ENCODE results near the gene SND1.

The SND1 gene

DNA sequence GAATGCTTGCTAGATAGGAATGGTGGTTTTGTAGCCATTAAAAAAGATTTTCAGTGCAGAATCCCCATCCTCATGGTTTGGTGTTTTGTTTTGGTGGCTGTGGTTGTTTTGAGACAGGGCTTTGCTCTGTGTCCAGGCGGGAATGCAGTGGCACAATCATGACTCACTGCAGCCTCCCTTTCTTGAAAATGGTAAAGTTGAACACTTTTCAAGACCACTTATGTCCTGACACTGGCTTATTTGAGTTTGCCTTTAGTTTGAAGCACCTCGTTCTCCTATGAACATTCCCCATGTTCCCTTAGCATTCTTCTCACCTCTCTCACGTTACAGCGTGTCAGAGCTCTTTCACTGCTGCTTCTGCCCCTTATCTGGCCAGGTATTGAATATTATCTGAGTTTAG, 239.2 kb downstream of the SND1 start:
- TF ChIP-seq EZH2 (optimal IDR thresholded peaks at IDR 0.05; ENCODE audit: low read depth, low read length) (no peak), EZH2phosphoT487 (IDR thresholded peaks at IDR 0.05; ENCODE audit: low read length) (no peak)
- TF ChIP-seq, protein P1, sequence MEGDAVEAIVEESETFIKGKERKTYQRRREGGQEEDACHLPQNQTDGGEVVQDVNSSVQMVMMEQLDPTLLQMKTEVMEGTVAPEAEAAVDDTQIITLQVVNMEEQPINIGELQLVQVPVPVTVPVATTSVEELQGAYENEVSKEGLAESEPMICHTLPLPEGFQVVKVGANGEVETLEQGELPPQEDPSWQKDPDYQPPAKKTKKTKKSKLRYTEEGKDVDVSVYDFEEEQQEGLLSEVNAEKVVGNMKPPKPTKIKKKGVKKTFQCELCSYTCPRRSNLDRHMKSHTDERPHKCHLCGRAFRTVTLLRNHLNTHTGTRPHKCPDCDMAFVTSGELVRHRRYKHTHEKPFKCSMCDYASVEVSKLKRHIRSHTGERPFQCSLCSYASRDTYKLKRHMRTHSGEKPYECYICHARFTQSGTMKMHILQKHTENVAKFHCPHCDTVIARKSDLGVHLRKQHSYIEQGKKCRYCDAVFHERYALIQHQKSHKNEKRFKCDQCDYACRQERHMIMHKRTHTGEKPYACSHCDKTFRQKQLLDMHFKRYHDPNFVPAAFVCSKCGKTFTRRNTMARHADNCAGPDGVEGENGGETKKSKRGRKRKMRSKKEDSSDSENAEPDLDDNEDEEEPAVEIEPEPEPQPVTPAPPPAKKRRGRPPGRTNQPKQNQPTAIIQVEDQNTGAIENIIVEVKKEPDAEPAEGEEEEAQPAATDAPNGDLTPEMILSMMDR (IDR thresholded peaks at IDR 0.05; ENCODE audit: low read length), result no peak
- no peak overlapping the region for H3K9ac ChIP-seq (ENCODE audit: low read length)
- H3K9me2 ChIP-seq (replicated peaks; ENCODE audit: insufficient read depth, low read length), result no peaks in the 10 kb centered on the region
- H3F3A ChIP-seq (ENCODE audit: insufficient read depth, low read length), result no peaks in the 10 kb centered on the region
- H3K4me3 ChIP-seq (ENCODE audit: low read length), result no peak overlapping the region
- H2AFZ ChIP-seq (ENCODE audit: low read length), result no peak overlapping the region
- no peaks in the 10 kb centered on the region for H3K27me3 ChIP-seq (replicated peaks; ENCODE audit: insufficient read depth, low read length)
- no peaks in the 10 kb centered on the region for H3K4me1 ChIP-seq (ENCODE audit: low read length)
- H3K9me3 ChIP-seq (replicated peaks; ENCODE audit: insufficient read depth, low read length), result no peaks in the 10 kb centered on the region
- H3K36me3 ChIP-seq (replicated peaks; ENCODE audit: insufficient read depth, low read length), result peaks cover 20% of the 10 kb centered on the region
- H3K27ac ChIP-seq (ENCODE audit: low read length), result no peak overlapping the region
- H3K4me2 ChIP-seq (ENCODE audit: low read depth, low read length), result no peak overlapping the region
- no peaks in the 10 kb centered on the region for H4K20me1 ChIP-seq (ENCODE audit: insufficient read depth, low read length)
- DNase-seq, result no peak
- peaks cover 93% of the 10 kb centered on the region for H3K79me2 ChIP-seq (ENCODE audit: low read length)

DNA sequence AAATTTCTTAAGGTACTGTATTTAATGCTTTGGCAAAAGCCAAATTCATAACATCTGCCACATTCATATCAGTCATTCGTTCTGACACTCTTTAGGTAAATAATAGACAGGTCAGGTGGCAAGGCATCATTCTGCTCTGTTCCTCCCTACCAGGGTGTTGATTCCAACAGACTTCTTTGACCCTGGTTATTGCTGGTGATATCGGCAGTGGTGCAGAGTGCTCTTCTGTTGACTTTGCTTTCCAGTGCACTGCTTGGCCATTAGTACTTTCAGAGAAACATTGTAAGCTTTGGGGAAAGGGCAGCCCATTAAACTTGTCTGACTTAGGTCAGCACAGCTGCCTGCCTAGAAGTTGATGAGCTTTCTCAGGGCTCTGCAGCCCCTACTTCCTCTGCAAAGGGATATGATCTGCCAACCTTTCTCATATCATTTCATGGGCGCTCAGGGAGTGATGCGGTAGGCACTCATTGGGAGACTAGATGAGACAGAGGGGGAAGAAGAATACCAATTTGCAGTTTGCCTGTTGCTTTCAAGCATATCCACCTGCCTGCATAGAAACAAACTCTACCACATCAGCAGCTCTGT, 240.0 kb downstream of the SND1 start:
- Histone ChIP-seq H3K4me2 (ENCODE audit: low read depth, low read length) (no peak overlapping the region), H3K9me2 (replicated peaks; ENCODE audit: insufficient read depth, low read length) (no peaks in the 10 kb centered on the region), H3F3A (ENCODE audit: insufficient read depth, low read length) (no peaks in the 10 kb centered on the region), H3K9ac (ENCODE audit: low read length) (no peak overlapping the region), H3K79me2 (ENCODE audit: low read length) (peaks cover 95% of the 10 kb centered on the region), H3K27me3 (replicated peaks; ENCODE audit: insufficient read depth, low read length) (no peaks in the 10 kb centered on the region), H3K4me3 (ENCODE audit: low read length) (no peak overlapping the region), H3K4me1 (ENCODE audit: low read length) (no peaks in the 10 kb centered on the region), H2AFZ (ENCODE audit: low read length) (no peak overlapping the region), H3K27ac (ENCODE audit: low read length) (no peak overlapping the region), H3K36me3 (replicated peaks; ENCODE audit: insufficient read depth, low read length) (peaks cover 20% of the 10 kb centered on the region), H3K9me3 (replicated peaks; ENCODE audit: insufficient read depth, low read length) (no peaks in the 10 kb centered on the region), H4K20me1 (ENCODE audit: insufficient read depth, low read length) (no peaks in the 10 kb centered on the region)
- TF ChIP-seq EZH2 (optimal IDR thresholded peaks at IDR 0.05; ENCODE audit: low read depth, low read length) (no peak), EZH2phosphoT487 (IDR thresholded peaks at IDR 0.05; ENCODE audit: low read length) (no peak)
- TF ChIP-seq, protein P1 (IDR thresholded peaks at IDR 0.05; ENCODE audit: low read length), result no peak
- no peak for DNase-seq

DNA sequence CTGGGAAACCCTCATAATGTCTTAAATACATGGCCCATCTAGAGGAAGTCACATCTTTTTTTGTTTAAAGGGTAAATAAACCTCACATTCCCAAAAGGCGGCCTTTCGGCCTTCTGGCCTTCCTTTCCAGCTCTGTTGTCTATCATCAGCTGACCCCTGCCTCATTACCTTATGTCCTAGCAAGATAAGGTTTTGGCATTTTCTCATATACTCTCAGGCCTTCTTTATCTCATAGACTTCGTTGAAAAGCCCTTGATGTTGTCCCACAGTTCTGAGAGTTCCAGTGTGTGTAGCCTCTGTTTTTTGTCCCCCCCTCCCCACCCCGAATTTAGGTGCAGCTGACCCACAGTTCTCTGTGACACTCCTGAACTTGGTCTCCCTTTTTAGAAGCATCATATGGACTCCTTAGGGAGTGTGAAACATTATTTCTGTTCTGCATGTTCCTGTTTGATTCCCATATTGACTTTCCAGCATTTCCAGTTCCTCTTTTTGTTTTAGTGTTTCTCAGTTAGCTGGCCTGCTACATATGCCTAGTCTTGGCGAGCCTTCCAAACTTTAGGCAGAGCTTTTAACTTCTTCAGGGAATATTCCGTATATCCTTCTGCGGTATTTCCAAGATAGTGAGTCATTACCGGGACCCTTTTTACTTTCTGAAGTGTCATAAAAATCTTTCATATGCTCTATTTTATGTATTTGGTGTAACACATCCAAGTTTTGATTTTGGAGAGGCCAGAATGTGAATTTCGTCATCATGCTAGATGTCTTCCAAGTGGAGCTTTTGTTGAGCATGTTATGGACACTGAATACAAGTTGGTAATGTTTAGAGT, 240.7 kb downstream of the SND1 start:
- Histone ChIP-seq H3K79me2 (ENCODE audit: low read length) (peaks cover 95% of the 10 kb centered on the region), H3K4me3 (ENCODE audit: low read length) (no peak overlapping the region), H3K9me2 (replicated peaks; ENCODE audit: insufficient read depth, low read length) (no peaks in the 10 kb centered on the region), H2AFZ (ENCODE audit: low read length) (no peak overlapping the region), H3K4me1 (ENCODE audit: low read length) (no peaks in the 10 kb centered on the region), H3K9me3 (replicated peaks; ENCODE audit: insufficient read depth, low read length) (no peaks in the 10 kb centered on the region), H4K20me1 (ENCODE audit: insufficient read depth, low read length) (no peaks in the 10 kb centered on the region), H3F3A (ENCODE audit: insufficient read depth, low read length) (no peaks in the 10 kb centered on the region), H3K27me3 (replicated peaks; ENCODE audit: insufficient read depth, low read length) (no peaks in the 10 kb centered on the region), H3K36me3 (replicated peaks; ENCODE audit: insufficient read depth, low read length) (peaks cover 18% of the 10 kb centered on the region), H3K4me2 (ENCODE audit: low read depth, low read length) (no peak overlapping the region), H3K9ac (ENCODE audit: low read length) (no peak overlapping the region), H3K27ac (ENCODE audit: low read length) (no peak overlapping the region)
- TF ChIP-seq, protein P1 (IDR thresholded peaks at IDR 0.05; ENCODE audit: low read length), result no peak
- TF ChIP-seq EZH2phosphoT487 (IDR thresholded peaks at IDR 0.05; ENCODE audit: low read length) (no peak), EZH2 (optimal IDR thresholded peaks at IDR 0.05; ENCODE audit: low read depth, low read length) (no peak)
- no peak for DNase-seq

Data from MM.1S (cell line).